Activated T-helper 2 cell treated with anti-CD3 and anti-CD28 coated beads, Interferon-gamma antibody, Interleukin-2, Interleukin-4, amounts not matched to agents 10 μg/mL and 5 μg/mL and 100 μg/mL, durations not matched to agents 14 hours and 24 hours and 36 hours (primary cell): ENCODE results near the gene FAM83F. TPM values are rescaled to one million over a fixed set of nuclear protein-coding genes. Genes with fewer than 3 reads are reported as not detected.

Source experiments
- DNase-seq: peaks from one replicate; pipeline ENCODE4 v3.0.0; 2021; ENCODE audit warnings: low spot score
- H3K27ac Mint-ChIP-seq: one replicate; pipeline ENCODE4 v1.8.0; 2021; ENCODE audit warnings: mixed read lengths
- H3K27me3 Mint-ChIP-seq: one replicate; pipeline ENCODE4 v1.8.0; 2021; ENCODE audit warnings: low read depth, mixed read lengths
- H3K36me3 Mint-ChIP-seq: one replicate; pipeline ENCODE4 v1.8.0; 2021; ENCODE audit warnings: low read depth, mixed read lengths
- H3K4me1 Mint-ChIP-seq: one replicate; pipeline ENCODE4 v1.8.0; 2021; ENCODE audit warnings: low read depth, mixed read lengths
- H3K4me3 Mint-ChIP-seq: one replicate; pipeline ENCODE4 v1.8.0; 2021; ENCODE audit warnings: low read depth, mild to moderate bottlenecking, moderate library complexity, mixed read lengths
- H3K9me3 Mint-ChIP-seq: one replicate; pipeline ENCODE4 v1.8.0; 2021; ENCODE audit warnings: mixed read lengths
- intact Hi-C: fragments of 100-400 bp; cut with micrococcal nuclease; formaldehyde crosslinking; loops from one replicate; pipeline ENCODE4 v1.15.1; 2023
- total RNA-seq: library from RNA; stranded (reverse); gene quantifications from 2 replicates; pipeline ENCODE4 v1.2.3, GENCODE V29; 2022

Gene FAM83F
- total RNA-seq, 1 donor from 2014 or later, result 0.07 TPM

DNA sequence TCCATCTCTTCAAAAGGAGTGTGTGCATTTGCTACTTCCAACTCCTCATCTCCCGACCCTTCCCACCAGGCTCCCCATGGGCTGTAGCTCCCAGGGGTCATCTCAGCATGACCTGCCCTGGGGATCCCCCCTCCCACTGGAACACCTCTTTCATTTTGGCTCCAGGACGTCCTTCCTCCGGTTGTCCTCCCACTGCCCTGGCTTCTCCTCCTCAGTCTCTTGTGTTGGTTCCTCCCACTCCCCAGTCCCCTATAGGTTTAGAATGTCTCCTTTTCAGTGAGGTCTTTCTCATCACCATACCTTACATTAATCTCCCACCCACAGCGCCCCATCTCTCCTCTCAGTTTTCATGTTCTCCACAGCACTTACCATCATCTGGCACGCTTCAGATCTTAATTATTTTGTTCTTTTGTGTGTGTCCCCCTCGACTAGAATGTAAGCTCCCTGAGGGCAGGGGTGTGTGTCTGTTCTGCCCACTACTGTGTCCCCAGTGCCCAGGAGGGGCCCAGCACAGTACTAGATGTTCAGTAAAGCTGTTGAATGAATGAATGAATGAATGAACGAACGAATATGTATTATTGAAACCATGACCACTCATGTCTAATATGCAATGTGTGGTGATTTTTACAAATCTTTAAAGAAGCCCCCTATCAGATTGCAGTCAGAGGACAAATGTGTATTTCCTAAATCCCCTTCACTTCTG is 36.6 kb upstream of the FAM83F start:
- no peak overlapping the region for H3K4me3 Mint-ChIP-seq
- intact Hi-C loops, result no loop called here
- H3K9me3 Mint-ChIP-seq, result no peaks in the 10 kb centered on the region
- H3K27me3 Mint-ChIP-seq, result no peaks in the 10 kb centered on the region
- no peak for DNase-seq
- peaks cover 83% of the 10 kb centered on the region for H3K36me3 Mint-ChIP-seq
- H3K4me1 Mint-ChIP-seq, result peaks cover 75% of the 10 kb centered on the region
- no peak overlapping the region for H3K27ac Mint-ChIP-seq

DNA sequence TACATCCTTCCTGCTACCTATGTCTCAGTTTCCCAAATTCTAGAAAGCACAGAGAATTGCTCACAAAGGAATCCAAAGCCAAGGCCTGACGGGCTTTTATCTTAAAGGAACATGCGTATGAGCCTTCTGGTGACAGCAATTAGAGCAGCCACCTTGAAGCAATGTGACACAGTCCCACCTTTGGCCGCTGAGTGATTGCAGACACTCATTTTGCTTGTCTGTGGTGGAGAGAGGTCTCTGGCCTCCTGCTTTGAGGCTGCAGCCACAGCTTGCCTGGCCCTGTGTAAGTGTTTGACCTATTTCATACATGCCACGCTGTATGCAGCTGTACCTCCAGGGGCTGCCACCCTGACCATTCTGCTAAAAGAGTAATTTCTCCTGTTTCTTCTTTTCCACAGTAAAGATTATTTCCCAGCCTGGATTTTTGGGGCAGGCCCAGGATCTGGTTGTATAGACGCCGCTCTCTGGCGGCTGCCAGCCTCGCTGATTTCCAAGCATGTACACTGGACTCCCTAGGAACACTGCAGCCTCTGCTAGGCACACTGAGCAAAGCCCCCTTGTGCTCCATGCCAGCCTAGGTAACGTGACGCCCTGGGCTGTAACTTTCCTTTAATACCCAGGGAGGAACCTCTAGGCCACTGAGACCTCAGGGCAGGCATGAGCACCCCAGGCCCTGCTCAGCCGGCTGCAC is 35.7 kb upstream of the FAM83F start:
- Mint-ChIP-seq H3K4me1 (peaks cover 71% of the 10 kb centered on the region), H3K36me3 (peaks cover 81% of the 10 kb centered on the region), H3K9me3 (no peaks in the 10 kb centered on the region), H3K27ac (peak overlapping the region; percentile 9), H3K4me3 (no peak overlapping the region), H3K27me3 (no peaks in the 10 kb centered on the region)
- no peak for DNase-seq
- intact Hi-C loops, result no loop called here

DNA sequence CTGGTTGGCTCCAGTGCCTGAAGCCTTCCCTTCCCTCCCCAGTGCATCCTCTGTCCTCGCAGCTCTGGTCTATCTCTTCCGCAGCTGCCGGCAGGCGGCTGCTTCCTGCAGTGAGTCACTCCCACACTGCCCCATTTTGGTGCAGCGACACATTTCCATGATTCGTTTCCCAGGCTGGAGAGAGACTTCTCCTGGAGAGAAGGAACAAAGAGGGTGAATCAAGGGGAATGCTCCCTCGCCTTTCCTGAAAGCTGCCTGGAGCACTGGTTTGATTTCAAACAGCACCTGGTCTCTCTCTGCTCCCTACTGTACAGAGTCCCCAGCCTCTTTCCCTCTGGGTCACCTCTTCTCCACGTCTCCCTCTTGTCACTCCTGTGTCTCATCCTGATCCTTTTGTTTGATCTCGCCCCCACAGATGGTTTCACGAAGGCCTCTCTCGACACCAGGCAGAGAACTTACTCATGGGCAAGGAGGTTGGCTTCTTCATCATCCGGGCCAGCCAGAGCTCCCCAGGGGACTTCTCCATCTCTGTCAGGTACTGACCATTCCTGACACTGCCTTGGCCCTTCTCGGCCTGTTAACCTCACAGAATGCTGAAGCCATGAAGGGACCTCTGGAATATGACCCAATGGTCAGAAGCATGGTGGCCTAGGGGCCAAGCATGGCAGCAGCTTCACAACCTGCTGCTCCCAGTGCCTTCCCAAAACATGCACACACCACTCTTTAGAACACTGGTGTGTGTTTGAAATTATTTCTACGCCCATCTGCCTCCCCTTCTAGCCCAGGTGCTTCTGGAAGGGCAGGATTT is 34.9 kb upstream of the FAM83F start, which contains the start of gene TMA7B:
TSS of gene TMA7B (plus strand) at position 758 of the 808 bp plus-strand sequence. CDS start 3,978 bp downstream, outside the sequence.
- H3K27me3 Mint-ChIP-seq, result no peaks in the 10 kb centered on the region
- H3K9me3 Mint-ChIP-seq, result no peaks in the 10 kb centered on the region
- peaks cover 66% of the 10 kb centered on the region for H3K4me1 Mint-ChIP-seq
- intact Hi-C loops, result loop anchor here (2.0 kb wide), 2 partner anchors 21 to 29 kb away; no protein-coding TSS in a partner anchor
- peak within 1 kb of the TSS; percentile 76 for H3K4me3 Mint-ChIP-seq
- no peak for DNase-seq
- H3K36me3 Mint-ChIP-seq, result peaks cover 86% of the 10 kb centered on the region
- H3K27ac Mint-ChIP-seq, result peak within 1 kb of the TSS; percentile 35

DNA sequence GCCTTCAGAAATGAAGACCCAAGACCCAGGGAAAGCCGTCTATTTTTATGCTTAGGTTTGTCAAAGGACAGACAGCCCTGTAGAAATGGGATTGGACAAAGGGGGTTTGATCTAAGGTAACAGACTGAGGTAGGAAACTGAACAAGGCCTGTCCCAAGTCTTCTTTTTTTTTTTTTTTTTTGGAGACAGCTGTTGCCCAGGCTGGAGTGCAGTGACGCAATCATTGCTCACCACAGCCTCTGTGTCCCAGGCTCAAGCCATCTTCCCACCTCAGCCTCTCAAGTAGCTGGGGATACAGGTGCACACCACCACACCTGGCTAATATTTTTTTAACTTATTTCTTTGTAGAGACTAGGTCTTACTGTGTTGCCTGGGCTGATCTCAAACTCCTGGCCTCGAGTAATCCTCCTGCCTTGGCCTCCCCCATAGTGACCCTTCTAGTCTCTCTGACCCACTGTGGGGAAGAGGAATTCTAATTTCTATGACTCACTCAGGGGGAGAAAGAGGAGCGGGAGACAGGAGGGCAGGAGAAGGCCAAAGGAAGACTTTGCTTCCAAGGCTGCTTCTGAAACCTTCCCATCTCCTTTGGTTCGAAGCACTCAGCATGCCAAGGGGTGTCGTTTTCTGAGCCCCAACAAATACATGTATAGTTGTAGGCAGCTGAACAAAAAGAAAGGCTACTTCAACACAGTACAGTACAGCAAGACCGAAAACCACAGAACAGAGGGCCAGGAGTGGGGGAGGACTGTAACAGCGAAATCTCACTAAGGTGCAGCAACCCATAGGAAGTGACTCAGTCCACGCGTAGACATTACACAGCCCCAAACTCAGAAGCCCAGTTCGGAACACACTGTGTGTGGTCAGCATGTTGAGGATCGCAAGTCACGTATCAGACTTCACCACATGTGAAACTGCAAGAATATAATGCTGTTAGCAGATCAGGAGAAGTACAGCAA is 33.7 kb upstream of the FAM83F start:
- intact Hi-C loops, result loop anchor here (1.0 to 2.0 kb wide), 5 partner anchors 10 to 51 kb away; no protein-coding TSS in a partner anchor
- Mint-ChIP-seq H3K36me3 (peaks cover 86% of the 10 kb centered on the region), H3K4me3 (peak overlapping the region; percentile 76), H3K9me3 (no peaks in the 10 kb centered on the region), H3K27me3 (no peaks in the 10 kb centered on the region), H3K27ac (peak overlapping the region; percentile 82), H3K4me1 (peaks cover 63% of the 10 kb centered on the region)
- peak; percentile 79 for DNase-seq

DNA sequence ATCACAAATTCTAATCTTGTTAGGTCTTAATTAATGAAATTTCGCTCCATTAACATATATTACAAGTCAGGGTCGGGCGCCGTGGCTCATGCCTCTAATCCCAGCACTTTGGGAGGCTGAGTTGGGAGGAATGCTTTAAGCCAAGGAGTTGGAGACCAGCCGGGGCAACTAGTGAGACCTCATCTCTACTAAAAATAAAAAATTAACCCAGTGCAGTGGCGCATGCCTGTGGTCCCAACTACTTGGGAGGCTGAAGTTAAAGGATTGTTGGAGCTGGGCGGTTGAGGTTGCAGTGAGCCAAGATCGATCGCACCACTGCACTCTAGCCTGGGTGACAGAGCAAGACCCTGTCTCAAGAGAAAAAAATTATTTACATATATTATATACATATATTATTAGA is 32.7 kb upstream of the FAM83F start:
- Mint-ChIP-seq H3K27ac (no peak overlapping the region), H3K9me3 (no peaks in the 10 kb centered on the region), H3K4me3 (peak overlapping the region; percentile 76), H3K4me1 (peaks cover 60% of the 10 kb centered on the region), H3K36me3 (peaks cover 89% of the 10 kb centered on the region), H3K27me3 (no peaks in the 10 kb centered on the region)
- DNase-seq, result no peak
- intact Hi-C loops, result no loop called here

DNA sequence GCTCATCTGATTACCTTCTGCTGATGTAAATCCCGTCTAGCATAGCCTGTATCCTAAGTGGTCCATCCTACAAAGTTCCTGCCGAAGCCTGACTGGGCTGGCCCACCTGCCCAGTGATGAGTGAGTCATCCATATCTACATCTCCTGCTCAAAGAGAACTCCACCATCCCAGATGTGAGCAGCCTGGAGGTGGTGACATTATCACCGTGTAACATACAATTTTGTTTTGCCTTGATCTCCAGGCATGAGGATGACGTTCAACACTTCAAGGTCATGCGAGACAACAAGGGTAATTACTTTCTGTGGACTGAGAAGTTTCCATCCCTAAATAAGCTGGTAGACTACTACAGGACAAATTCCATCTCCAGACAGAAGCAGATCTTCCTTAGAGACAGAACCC is 29.0 kb upstream of the FAM83F start:
- Mint-ChIP-seq H3K27me3 (no peaks in the 10 kb centered on the region), H3K4me3 (no peak overlapping the region), H3K36me3 (peaks cover 83% of the 10 kb centered on the region), H3K9me3 (no peaks in the 10 kb centered on the region), H3K27ac (no peak overlapping the region), H3K4me1 (peaks cover 27% of the 10 kb centered on the region)
- no peak for DNase-seq
- intact Hi-C loops, result no loop called here

DNA sequence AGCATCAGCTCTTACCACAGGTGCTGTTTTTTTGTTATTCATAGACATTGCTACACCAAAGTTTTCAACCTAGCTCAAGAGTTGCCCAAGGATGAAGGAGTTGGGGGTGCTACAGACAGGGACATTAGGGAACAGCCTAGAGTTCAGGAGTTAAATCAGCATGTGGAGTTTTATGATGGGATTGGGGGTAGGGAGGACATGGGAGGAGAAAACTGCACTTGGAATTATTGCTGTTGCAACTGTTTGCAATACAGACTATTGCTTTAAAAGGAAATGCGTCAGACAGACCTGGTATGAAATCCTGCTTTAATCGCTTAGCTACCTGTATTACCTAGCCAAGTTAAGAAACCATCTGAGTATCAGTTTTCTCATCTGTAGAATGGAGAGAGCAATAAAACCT is 28.3 kb upstream of the FAM83F start:
- intact Hi-C loops, result no loop called here
- no peaks in the 10 kb centered on the region for H3K27me3 Mint-ChIP-seq
- no peaks in the 10 kb centered on the region for H3K9me3 Mint-ChIP-seq
- H3K4me3 Mint-ChIP-seq, result no peak overlapping the region
- no peak for DNase-seq
- no peak overlapping the region for H3K27ac Mint-ChIP-seq
- peaks cover 84% of the 10 kb centered on the region for H3K36me3 Mint-ChIP-seq
- peaks cover 21% of the 10 kb centered on the region for H3K4me1 Mint-ChIP-seq

DNA sequence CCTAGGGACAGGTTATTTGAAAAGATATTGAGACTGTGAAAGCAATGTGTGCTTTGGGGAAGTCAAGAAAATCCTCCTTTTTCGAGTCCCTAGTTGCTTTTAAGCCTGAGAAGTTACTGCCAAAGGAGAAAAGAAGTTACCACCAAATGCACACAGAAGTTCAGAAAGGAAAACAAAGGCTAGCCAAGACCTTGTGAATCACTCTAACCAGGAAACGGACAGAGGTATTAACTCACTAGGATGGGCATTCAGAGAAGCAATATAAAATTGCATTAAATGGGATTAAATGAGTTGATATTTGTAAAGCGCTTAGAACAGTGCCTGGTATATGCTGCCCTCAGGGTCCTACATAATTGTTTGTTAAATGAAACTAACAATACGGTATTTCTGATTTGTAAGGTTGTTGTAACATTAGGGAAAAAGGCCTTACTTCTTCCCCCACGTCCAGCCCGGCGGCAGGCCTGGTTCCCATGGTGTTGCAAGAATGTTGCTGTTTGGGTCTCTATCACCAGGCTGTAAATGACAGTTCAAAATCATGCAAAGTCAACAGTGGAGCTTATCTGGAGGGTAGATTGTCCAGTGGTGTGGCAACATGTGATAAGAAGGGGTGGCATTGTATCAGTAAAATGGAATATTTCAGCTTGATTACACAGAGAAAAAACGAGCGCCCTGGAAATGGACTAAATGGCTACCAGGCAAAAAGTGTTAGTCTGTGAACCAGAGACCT is 27.5 kb upstream of the FAM83F start:
- Mint-ChIP-seq H3K9me3 (no peaks in the 10 kb centered on the region), H3K4me1 (peaks cover 14% of the 10 kb centered on the region), H3K27ac (no peak overlapping the region), H3K36me3 (peaks cover 86% of the 10 kb centered on the region), H3K27me3 (no peaks in the 10 kb centered on the region), H3K4me3 (no peak overlapping the region)
- no peak for DNase-seq
- intact Hi-C loops, result no loop called here

DNA sequence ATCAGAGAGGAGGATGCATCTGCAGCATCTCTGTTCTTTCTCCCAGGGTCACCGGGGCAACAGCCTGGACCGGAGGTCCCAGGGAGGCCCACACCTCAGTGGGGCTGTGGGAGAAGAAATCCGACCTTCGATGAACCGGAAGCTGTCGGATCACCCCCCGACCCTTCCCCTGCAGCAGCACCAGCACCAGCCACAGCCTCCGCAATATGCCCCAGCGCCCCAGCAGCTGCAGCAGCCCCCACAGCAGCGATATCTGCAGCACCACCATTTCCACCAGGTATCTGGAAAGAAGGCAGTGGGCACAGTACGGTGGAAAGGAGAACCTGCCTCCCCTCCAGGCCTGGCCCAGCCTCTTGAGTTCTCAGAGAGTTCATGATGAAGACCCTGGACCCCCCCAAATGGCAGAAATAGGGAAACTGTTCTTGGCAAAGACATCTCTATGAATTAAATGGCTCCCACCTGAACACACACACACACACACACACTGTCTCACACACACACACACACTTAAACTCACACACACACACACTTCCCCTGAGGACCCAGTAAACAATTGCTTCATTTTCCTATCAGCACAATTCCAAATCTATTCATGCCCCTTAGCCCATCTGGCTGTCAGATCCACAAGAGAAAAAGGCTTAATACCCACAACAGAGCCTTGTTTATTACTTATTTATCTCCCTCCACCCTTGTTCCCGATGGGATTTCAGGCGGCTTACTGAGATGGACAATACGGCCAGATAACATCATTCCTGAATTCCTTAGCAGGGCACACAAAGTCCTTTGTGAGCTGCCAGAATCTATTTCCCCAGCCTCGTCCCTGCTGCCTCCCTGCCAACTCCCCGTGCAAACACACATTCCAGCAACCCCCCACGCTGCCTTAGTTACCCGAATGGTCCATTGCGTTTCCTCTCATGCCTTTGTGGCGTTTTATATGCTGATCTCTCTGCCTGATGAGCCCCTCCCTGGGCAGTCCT is 26.5 kb upstream of the FAM83F start:
- no peak overlapping the region for H3K4me3 Mint-ChIP-seq
- H3K27me3 Mint-ChIP-seq, result no peaks in the 10 kb centered on the region
- no peak for DNase-seq
- no peak overlapping the region for H3K27ac Mint-ChIP-seq
- no peaks in the 10 kb centered on the region for H3K9me3 Mint-ChIP-seq
- intact Hi-C loops, result no loop called here
- peaks cover 12% of the 10 kb centered on the region for H3K4me1 Mint-ChIP-seq
- peaks cover 88% of the 10 kb centered on the region for H3K36me3 Mint-ChIP-seq

DNA sequence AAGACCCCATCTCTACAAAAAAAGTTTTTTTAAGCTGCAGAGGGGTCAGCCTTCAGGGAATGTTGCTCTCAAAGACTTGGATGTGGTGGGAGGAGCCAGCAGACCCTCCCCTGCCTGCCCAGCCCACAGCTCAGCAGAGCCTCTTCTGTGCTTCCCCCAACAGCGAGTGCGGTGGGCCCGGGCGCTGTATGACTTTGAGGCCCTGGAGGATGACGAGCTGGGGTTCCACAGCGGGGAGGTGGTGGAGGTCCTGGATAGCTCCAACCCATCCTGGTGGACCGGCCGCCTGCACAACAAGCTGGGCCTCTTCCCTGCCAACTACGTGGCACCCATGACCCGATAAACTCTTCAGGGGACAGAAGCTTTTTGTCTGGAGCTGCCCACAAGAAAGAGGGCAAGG is 24.0 kb upstream of the FAM83F start:
- DNase-seq, result no peak
- H3K9me3 Mint-ChIP-seq, result no peaks in the 10 kb centered on the region
- H3K4me3 Mint-ChIP-seq, result no peak overlapping the region
- no peaks in the 10 kb centered on the region for H3K27me3 Mint-ChIP-seq
- intact Hi-C loops, result no loop called here
- H3K36me3 Mint-ChIP-seq, result peaks cover 85% of the 10 kb centered on the region
- H3K27ac Mint-ChIP-seq, result no peak overlapping the region
- peaks cover 4% of the 10 kb centered on the region for H3K4me1 Mint-ChIP-seq

DNA sequence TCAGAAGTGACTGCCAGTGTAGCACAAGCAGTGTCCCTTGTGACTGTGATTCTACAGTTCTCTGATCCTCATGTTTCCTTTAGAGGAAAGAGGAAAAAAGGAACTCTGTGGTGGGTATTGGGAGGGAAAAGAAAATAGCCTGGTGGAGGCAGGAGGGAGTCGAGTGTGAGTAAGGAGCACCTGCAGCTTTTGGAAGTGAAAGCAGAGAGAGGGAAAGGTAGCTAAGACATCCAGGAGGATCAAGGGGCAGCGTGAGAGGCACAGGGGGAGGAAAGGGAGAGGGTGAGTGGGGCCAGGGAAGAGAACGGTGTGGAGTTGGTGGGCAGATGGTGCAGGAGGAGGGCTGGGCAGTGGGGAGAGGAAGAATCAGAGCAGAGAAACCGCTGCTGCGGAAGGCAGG is 22.1 kb upstream of the FAM83F start:
- H3K27me3 Mint-ChIP-seq, result no peaks in the 10 kb centered on the region
- intact Hi-C loops, result no loop called here
- DNase-seq, result no peak
- H3K36me3 Mint-ChIP-seq, result peaks cover 80% of the 10 kb centered on the region
- no peaks in the 10 kb centered on the region for H3K4me1 Mint-ChIP-seq
- no peaks in the 10 kb centered on the region for H3K9me3 Mint-ChIP-seq
- no peak overlapping the region for H3K4me3 Mint-ChIP-seq
- H3K27ac Mint-ChIP-seq, result no peak overlapping the region
